WTC11 (cell line): ENCODE measurements around the gene GFRAL. TPM values are rescaled to one million over a fixed set of nuclear protein-coding genes. Genes with fewer than 3 reads are reported as not detected.

Experiments used
- ATAC-seq: fragments of 200-7000 bp; cut with Tn5 transposase; 2 replicates; pipeline ENCODE4 v1.10.0; 2021; ENCODE audit warnings: mild to moderate bottlenecking, moderate library complexity
- CTCF ChIA-PET: fragments of 300-600 bp; sonication (Branson Sonifier 250); formaldehyde crosslinking; loops from one replicate; lab custom pipeline; 2021; ENCODE audit warnings: antibody characterized with exemption; lab: Charles Lee
- POLR2A ChIA-PET: fragments of 350-600 bp; sonication (Branson Sonifier 250); formaldehyde crosslinking; loops from one replicate; lab custom pipeline; 2021; ENCODE audit warnings: antibody characterized with exemption; lab: Charles Lee
- DNase-seq: peaks from one replicate; pipeline ENCODE4 v3.0.0; 2021; ENCODE audit warnings: low spot score
- H3K27ac Mint-ChIP-seq: 2 replicates; pipeline ENCODE4 v1.8.0; 2021; ENCODE audit warnings: mixed read lengths
- H3K27me3 Mint-ChIP-seq: 2 replicates; pipeline ENCODE4 v1.8.0; 2021; ENCODE audit warnings: low read depth, mild to moderate bottlenecking, moderate library complexity, mixed read lengths
- H3K36me3 Mint-ChIP-seq: 2 replicates; pipeline ENCODE4 v1.8.0; 2021; ENCODE audit warnings: mixed read lengths
- H3K4me1 Mint-ChIP-seq: 2 replicates; pipeline ENCODE4 v1.8.0; 2022; ENCODE audit warnings: mixed read lengths
- H3K4me3 Mint-ChIP-seq: 2 replicates; pipeline ENCODE4 v1.8.0; 2021; ENCODE audit warnings: mild to moderate bottlenecking, moderate library complexity, mixed read lengths
- H3K9me3 Mint-ChIP-seq: 2 replicates; pipeline ENCODE4 v1.8.0; 2021; ENCODE audit warnings: mixed read lengths
- ATF1 ChIP-seq: sonication (generic); formaldehyde crosslinking; IDR thresholded peaks from 2 replicates; pipeline ENCODE4 v1.8.1; 2023; ENCODE audit warnings: mild to moderate bottlenecking, moderate library complexity, missing genetic modification reagents
- CBFB ChIP-seq: sonication (generic); formaldehyde crosslinking; IDR thresholded peaks from 2 replicates; pipeline ENCODE4 v1.8.1; 2022; ENCODE audit warnings: mild to moderate bottlenecking, low read depth, missing genetic modification reagents
- CTCF ChIP-seq: fragments of 200-600 bp; IDR thresholded peaks from 2 replicates; pipeline ENCODE4 v1.8.0; 2022; ENCODE audit warnings: antibody characterized with exemption
- ESRRA ChIP-seq: sonication (generic); formaldehyde crosslinking; IDR thresholded peaks from 2 replicates; pipeline ENCODE4 v1.8.1; 2022; ENCODE audit warnings: mild to moderate bottlenecking, missing genetic modification reagents, borderline replicate concordance
- FOXJ3 ChIP-seq: sonication (generic); formaldehyde crosslinking; IDR thresholded peaks from 2 replicates; pipeline ENCODE4 v1.9.0; 2021; ENCODE audit warnings: missing genetic modification reagents, mild to moderate bottlenecking, borderline replicate concordance
- FOXK1 ChIP-seq: sonication (generic); formaldehyde crosslinking; IDR thresholded peaks from 2 replicates; pipeline ENCODE4 v1.8.0; 2022; ENCODE audit warnings: mild to moderate bottlenecking, moderate library complexity, missing genetic modification reagents
- GABPB1 ChIP-seq: sonication (generic); formaldehyde crosslinking; IDR thresholded peaks from 2 replicates; pipeline ENCODE4 v1.8.1; 2023; ENCODE audit warnings: mild to moderate bottlenecking, missing genetic modification reagents
- GTF2I ChIP-seq: fragments of 250-450 bp; sonication (Bioruptor Pico); conservative IDR thresholded peaks from 2 replicates; pipeline ENCODE4 v1.4.0; 2021; ENCODE audit warnings: mild to moderate bottlenecking
- JUN ChIP-seq: sonication (generic); formaldehyde crosslinking; IDR thresholded peaks from 2 replicates; pipeline ENCODE4 v1.8.0; 2023; ENCODE audit warnings: mild to moderate bottlenecking, missing genetic modification reagents
- SMAD3 ChIP-seq: sonication (generic); formaldehyde crosslinking; IDR thresholded peaks from 2 replicates; pipeline ENCODE4 v1.8.0; 2022; ENCODE audit warnings: missing genetic modification reagents, mild to moderate bottlenecking, borderline replicate concordance
- USF1 ChIP-seq: sonication (generic); formaldehyde crosslinking; IDR thresholded peaks from 2 replicates; pipeline ENCODE4 v1.8.0; 2022; ENCODE audit warnings: mild to moderate bottlenecking, missing genetic modification reagents
- ZNF317 ChIP-seq: sonication (generic); formaldehyde crosslinking; IDR thresholded peaks from 2 replicates; pipeline ENCODE4 v1.8.1; 2023; ENCODE audit warnings: low read depth, mild to moderate bottlenecking, moderate library complexity, missing genetic modification reagents, borderline replicate concordance
- ZNF416 ChIP-seq: fragments of 250-450 bp; sonication (Bioruptor Pico); IDR thresholded peaks from 2 replicates; pipeline ENCODE4 v1.9.0; 2021; ENCODE audit warnings: mild to moderate bottlenecking, inconsistent platforms
- total RNA-seq: library from RNA; stranded (reverse); gene quantifications from 3 replicates; pipeline ENCODE4 v1.2.3, GENCODE V29; 2021
- TF ChIP-seq, protein P1 (sequence below): sonication (generic); formaldehyde crosslinking; conservative IDR thresholded peaks from 2 replicates; pipeline ENCODE4 v1.8.1; 2023; ENCODE audit warnings: mild to moderate bottlenecking, low read depth, missing genetic modification reagents, moderate library complexity
- TF ChIP-seq, protein P2 (sequence below): sonication (generic); formaldehyde crosslinking; IDR thresholded peaks from 2 replicates; pipeline ENCODE4 v1.8.1; 2023; ENCODE audit warnings: mild to moderate bottlenecking, missing genetic modification reagents
- TF ChIP-seq, protein P3 (sequence below): fragments of 250-450 bp; sonication (Bioruptor Pico); IDR thresholded peaks from 2 replicates; pipeline ENCODE4 v1.9.0; 2021; ENCODE audit warnings: mild to moderate bottlenecking, borderline replicate concordance

The GFRAL gene
- total RNA-seq, 1 experiment from 2014 or later = not detected

- TF ChIP-seq GTF2I (CRISPR knock-in tag) = no peak
- no peak for TF ChIP-seq CTCF
- no peak for TF ChIP-seq FOXK1 (CRISPR knock-in tag)
- TF ChIP-seq GABPB1 (CRISPR knock-in tag) = no peak
- TF ChIP-seq, protein P1, sequence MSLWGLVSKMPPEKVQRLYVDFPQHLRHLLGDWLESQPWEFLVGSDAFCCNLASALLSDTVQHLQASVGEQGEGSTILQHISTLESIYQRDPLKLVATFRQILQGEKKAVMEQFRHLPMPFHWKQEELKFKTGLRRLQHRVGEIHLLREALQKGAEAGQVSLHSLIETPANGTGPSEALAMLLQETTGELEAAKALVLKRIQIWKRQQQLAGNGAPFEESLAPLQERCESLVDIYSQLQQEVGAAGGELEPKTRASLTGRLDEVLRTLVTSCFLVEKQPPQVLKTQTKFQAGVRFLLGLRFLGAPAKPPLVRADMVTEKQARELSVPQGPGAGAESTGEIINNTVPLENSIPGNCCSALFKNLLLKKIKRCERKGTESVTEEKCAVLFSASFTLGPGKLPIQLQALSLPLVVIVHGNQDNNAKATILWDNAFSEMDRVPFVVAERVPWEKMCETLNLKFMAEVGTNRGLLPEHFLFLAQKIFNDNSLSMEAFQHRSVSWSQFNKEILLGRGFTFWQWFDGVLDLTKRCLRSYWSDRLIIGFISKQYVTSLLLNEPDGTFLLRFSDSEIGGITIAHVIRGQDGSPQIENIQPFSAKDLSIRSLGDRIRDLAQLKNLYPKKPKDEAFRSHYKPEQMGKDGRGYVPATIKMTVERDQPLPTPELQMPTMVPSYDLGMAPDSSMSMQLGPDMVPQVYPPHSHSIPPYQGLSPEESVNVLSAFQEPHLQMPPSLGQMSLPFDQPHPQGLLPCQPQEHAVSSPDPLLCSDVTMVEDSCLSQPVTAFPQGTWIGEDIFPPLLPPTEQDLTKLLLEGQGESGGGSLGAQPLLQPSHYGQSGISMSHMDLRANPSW (CRISPR knock-in tag) = no peak
- no peak for TF ChIP-seq FOXJ3 (CRISPR knock-in tag)
- no peak for TF ChIP-seq CBFB (CRISPR knock-in tag)
- TF ChIP-seq JUN = no peak
- no peak for TF ChIP-seq USF1 (CRISPR knock-in tag)
- no peak for TF ChIP-seq ZNF416 (CRISPR knock-in tag)
- TF ChIP-seq ZNF317 = no peak
- no peak for TF ChIP-seq SMAD3 (CRISPR knock-in tag)
- TF ChIP-seq, protein P2, sequence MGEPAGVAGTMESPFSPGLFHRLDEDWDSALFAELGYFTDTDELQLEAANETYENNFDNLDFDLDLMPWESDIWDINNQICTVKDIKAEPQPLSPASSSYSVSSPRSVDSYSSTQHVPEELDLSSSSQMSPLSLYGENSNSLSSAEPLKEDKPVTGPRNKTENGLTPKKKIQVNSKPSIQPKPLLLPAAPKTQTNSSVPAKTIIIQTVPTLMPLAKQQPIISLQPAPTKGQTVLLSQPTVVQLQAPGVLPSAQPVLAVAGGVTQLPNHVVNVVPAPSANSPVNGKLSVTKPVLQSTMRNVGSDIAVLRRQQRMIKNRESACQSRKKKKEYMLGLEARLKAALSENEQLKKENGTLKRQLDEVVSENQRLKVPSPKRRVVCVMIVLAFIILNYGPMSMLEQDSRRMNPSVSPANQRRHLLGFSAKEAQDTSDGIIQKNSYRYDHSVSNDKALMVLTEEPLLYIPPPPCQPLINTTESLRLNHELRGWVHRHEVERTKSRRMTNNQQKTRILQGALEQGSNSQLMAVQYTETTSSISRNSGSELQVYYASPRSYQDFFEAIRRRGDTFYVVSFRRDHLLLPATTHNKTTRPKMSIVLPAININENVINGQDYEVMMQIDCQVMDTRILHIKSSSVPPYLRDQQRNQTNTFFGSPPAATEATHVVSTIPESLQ (CRISPR knock-in tag) = no peak
- TF ChIP-seq, protein P3, sequence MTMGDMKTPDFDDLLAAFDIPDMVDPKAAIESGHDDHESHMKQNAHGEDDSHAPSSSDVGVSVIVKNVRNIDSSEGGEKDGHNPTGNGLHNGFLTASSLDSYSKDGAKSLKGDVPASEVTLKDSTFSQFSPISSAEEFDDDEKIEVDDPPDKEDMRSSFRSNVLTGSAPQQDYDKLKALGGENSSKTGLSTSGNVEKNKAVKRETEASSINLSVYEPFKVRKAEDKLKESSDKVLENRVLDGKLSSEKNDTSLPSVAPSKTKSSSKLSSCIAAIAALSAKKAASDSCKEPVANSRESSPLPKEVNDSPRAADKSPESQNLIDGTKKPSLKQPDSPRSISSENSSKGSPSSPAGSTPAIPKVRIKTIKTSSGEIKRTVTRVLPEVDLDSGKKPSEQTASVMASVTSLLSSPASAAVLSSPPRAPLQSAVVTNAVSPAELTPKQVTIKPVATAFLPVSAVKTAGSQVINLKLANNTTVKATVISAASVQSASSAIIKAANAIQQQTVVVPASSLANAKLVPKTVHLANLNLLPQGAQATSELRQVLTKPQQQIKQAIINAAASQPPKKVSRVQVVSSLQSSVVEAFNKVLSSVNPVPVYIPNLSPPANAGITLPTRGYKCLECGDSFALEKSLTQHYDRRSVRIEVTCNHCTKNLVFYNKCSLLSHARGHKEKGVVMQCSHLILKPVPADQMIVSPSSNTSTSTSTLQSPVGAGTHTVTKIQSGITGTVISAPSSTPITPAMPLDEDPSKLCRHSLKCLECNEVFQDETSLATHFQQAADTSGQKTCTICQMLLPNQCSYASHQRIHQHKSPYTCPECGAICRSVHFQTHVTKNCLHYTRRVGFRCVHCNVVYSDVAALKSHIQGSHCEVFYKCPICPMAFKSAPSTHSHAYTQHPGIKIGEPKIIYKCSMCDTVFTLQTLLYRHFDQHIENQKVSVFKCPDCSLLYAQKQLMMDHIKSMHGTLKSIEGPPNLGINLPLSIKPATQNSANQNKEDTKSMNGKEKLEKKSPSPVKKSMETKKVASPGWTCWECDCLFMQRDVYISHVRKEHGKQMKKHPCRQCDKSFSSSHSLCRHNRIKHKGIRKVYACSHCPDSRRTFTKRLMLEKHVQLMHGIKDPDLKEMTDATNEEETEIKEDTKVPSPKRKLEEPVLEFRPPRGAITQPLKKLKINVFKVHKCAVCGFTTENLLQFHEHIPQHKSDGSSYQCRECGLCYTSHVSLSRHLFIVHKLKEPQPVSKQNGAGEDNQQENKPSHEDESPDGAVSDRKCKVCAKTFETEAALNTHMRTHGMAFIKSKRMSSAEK (CRISPR knock-in tag) = no peak
- TF ChIP-seq ESRRA = no peak
- TF ChIP-seq ATF1 = no peak
- DNase-seq (no peak), ATAC-seq (no peak)
- H3K36me3 Mint-ChIP-seq = no peaks in the 10 kb centered on the region
- ChIA-PET POLR2A (no interaction called here), CTCF (interaction anchor here (1.2 to 3.1 kb wide), 2 partner anchors 166 to 849 kb away, joined by 4 to 14 read pairs; no protein-coding TSS in a partner anchor)
- H3K27me3 Mint-ChIP-seq = no peaks in the 10 kb centered on the region
- H3K4me3 Mint-ChIP-seq = no peak overlapping the region
- H3K4me1 Mint-ChIP-seq = no peaks in the 10 kb centered on the region
- H3K9me3 Mint-ChIP-seq = no peaks in the 10 kb centered on the region
- H3K27ac Mint-ChIP-seq = no peak overlapping the region
These were observed 116.2 kb downstream of the GFRAL start for GRCh38 chr6:55443238-55444134.
